WTC11 (cell line): ENCODE results near the gene RXRA. TPM values are rescaled to one million over a fixed set of nuclear protein-coding genes. Genes with fewer than 3 reads are reported as not detected.

Experiments used
- ATAC-seq: fragments of 200-7000 bp; cut with Tn5 transposase; 2 replicates; pipeline ENCODE4 v1.10.0; 2021; ENCODE audit warnings: mild to moderate bottlenecking, moderate library complexity
- CTCF ChIA-PET: fragments of 300-600 bp; sonication (Branson Sonifier 250); formaldehyde crosslinking; loops from one replicate; lab custom pipeline; 2021; ENCODE audit warnings: antibody characterized with exemption; lab: Charles Lee
- POLR2A ChIA-PET: fragments of 350-600 bp; sonication (Branson Sonifier 250); formaldehyde crosslinking; loops from one replicate; lab custom pipeline; 2021; ENCODE audit warnings: antibody characterized with exemption; lab: Charles Lee
- DNase-seq: peaks from one replicate; pipeline ENCODE4 v3.0.0; 2021; ENCODE audit warnings: low spot score
- H3K27ac Mint-ChIP-seq: 2 replicates; pipeline ENCODE4 v1.8.0; 2021; ENCODE audit warnings: mixed read lengths
- H3K27me3 Mint-ChIP-seq: 2 replicates; pipeline ENCODE4 v1.8.0; 2021; ENCODE audit warnings: low read depth, mild to moderate bottlenecking, moderate library complexity, mixed read lengths
- H3K36me3 Mint-ChIP-seq: 2 replicates; pipeline ENCODE4 v1.8.0; 2021; ENCODE audit warnings: mixed read lengths
- H3K4me1 Mint-ChIP-seq: 2 replicates; pipeline ENCODE4 v1.8.0; 2022; ENCODE audit warnings: mixed read lengths
- H3K4me3 Mint-ChIP-seq: 2 replicates; pipeline ENCODE4 v1.8.0; 2021; ENCODE audit warnings: mild to moderate bottlenecking, moderate library complexity, mixed read lengths
- H3K9me3 Mint-ChIP-seq: 2 replicates; pipeline ENCODE4 v1.8.0; 2021; ENCODE audit warnings: mixed read lengths
- AR ChIP-seq: fragments of 250-450 bp; sonication (Bioruptor Pico); IDR thresholded peaks from 2 replicates; pipeline ENCODE4 v1.9.0; 2021; ENCODE audit warnings: mild to moderate bottlenecking
- ARID4B ChIP-seq: sonication (generic); formaldehyde crosslinking; IDR thresholded peaks from 2 replicates; pipeline ENCODE4 v1.8.0; 2023; ENCODE audit warnings: missing genetic modification reagents, mild to moderate bottlenecking, borderline replicate concordance
- ATF2 ChIP-seq: sonication (generic); formaldehyde crosslinking; IDR thresholded peaks from 2 replicates; pipeline ENCODE4 v1.8.1; 2022; ENCODE audit warnings: low read depth, missing genetic modification reagents, borderline replicate concordance
- CREM ChIP-seq: sonication (generic); formaldehyde crosslinking; IDR thresholded peaks from 2 replicates; pipeline ENCODE4 v1.8.1; 2022; ENCODE audit warnings: mild to moderate bottlenecking, missing genetic modification reagents, moderate library complexity
- CTCF ChIP-seq: fragments of 200-600 bp; IDR thresholded peaks from 2 replicates; pipeline ENCODE4 v1.8.0; 2022; ENCODE audit warnings: antibody characterized with exemption
- MXD4 ChIP-seq: fragments of 250-450 bp; sonication (Bioruptor Pico); IDR thresholded peaks from 2 replicates; pipeline ENCODE4 v1.8.0; 2021; ENCODE audit warnings: mild to moderate bottlenecking, moderate library complexity, borderline replicate concordance
- NR2C2 ChIP-seq: sonication (generic); formaldehyde crosslinking; IDR thresholded peaks from 2 replicates; pipeline ENCODE4 v1.8.0; 2022; ENCODE audit warnings: mild to moderate bottlenecking, missing genetic modification reagents
- PRRX2 ChIP-seq: fragments of 250-450 bp; sonication (Bioruptor Pico); IDR thresholded peaks from 2 replicates; pipeline ENCODE4 v1.8.0; 2021; ENCODE audit warnings: mild to moderate bottlenecking
- RELA ChIP-seq: sonication (generic); formaldehyde crosslinking; IDR thresholded peaks from 2 replicates; pipeline ENCODE4 v1.8.1; 2022; ENCODE audit warnings: missing genetic modification reagents, mild to moderate bottlenecking, borderline replicate concordance
- RORB ChIP-seq: fragments of 250-450 bp; sonication (Bioruptor Pico); IDR thresholded peaks from 2 replicates; pipeline ENCODE4 v1.9.0; 2021; ENCODE audit warnings: mild to moderate bottlenecking
- SMAD4 ChIP-seq: sonication (generic); formaldehyde crosslinking; IDR thresholded peaks from 2 replicates; pipeline ENCODE4 v1.8.0; 2022; ENCODE audit warnings: mild to moderate bottlenecking, missing genetic modification reagents
- SP1 ChIP-seq: sonication (generic); formaldehyde crosslinking; conservative IDR thresholded peaks from 2 replicates; pipeline ENCODE4 v1.8.1; 2022; ENCODE audit warnings: missing genetic modification reagents
- TEAD1 ChIP-seq: sonication (generic); formaldehyde crosslinking; IDR thresholded peaks from 2 replicates; pipeline ENCODE4 v1.8.0; 2022; ENCODE audit warnings: mild to moderate bottlenecking, missing genetic modification reagents
- ZNF425 ChIP-seq: fragments of 250-450 bp; sonication (Bioruptor Pico); conservative IDR thresholded peaks from 2 replicates; pipeline ENCODE4 v1.9.0; 2021; ENCODE audit warnings: mild to moderate bottlenecking
- total RNA-seq: library from RNA; stranded (reverse); gene quantifications from 3 replicates; pipeline ENCODE4 v1.2.3, GENCODE V29; 2021

The RXRA gene
- total RNA-seq, 1 experiment from 2014 or later: 27.5 TPM

GRCh38 chr9:134429007-134429406, 102.8 kb downstream of the RXRA start:
- TF ChIP-seq CREM (CRISPR knock-in tag): no peak
- no peak for TF ChIP-seq RELA (CRISPR knock-in tag)
- no peak for TF ChIP-seq CTCF
- no peak for TF ChIP-seq AR (CRISPR knock-in tag)
- TF ChIP-seq SP1 (CRISPR knock-in tag): no peak
- TF ChIP-seq RORB: no peak
- no peak for TF ChIP-seq TEAD1 (CRISPR knock-in tag)
- no peak for TF ChIP-seq ZNF425 (CRISPR knock-in tag)
- TF ChIP-seq SMAD4 (CRISPR knock-in tag): no peak
- TF ChIP-seq PRRX2 (CRISPR knock-in tag): no peak
- no peak for TF ChIP-seq ARID4B (CRISPR knock-in tag)
- TF ChIP-seq ATF2 (CRISPR knock-in tag): no peak
- no peak for TF ChIP-seq MXD4 (CRISPR knock-in tag)
- TF ChIP-seq NR2C2 (CRISPR knock-in tag): no peak
- Mint-ChIP-seq H3K9me3 (no peaks in the 10 kb centered on the region), H3K27ac (no peak overlapping the region), H3K27me3 (no peaks in the 10 kb centered on the region), H3K36me3 (no peaks in the 10 kb centered on the region), H3K4me3 (no peak overlapping the region), H3K4me1 (no peaks in the 10 kb centered on the region)
- DNase-seq (no peak), ATAC-seq (no peak)
- ChIA-PET CTCF (no interaction called here), POLR2A (no interaction called here)
